Calu3 (cell line): ENCODE measurements around the gene UQCRC1. TPM values are rescaled to one million over a fixed set of nuclear protein-coding genes. Genes with fewer than 3 reads are reported as not detected.

Experiments
- BruUV-seq: library from RNA; stranded (reverse); fragments of 400-500 nt; replicated peaks from 2 replicates; lab custom pipeline; 2021; lab: Mats Ljungman, UMichigan
- CTCF ChIA-PET: fragments of 300-600 bp; sonication (Branson Sonifier 250); formaldehyde crosslinking; loops from one replicate; lab custom pipeline; 2022; ENCODE audit warnings: antibody characterized with exemption; lab: Charles Lee
- DNase-seq: peaks from one replicate; pipeline ENCODE4 v3.0.0; 2022
- H3K27ac Mint-ChIP-seq: one replicate; pipeline ENCODE4 v1.8.0; 2022; ENCODE audit warnings: mixed read lengths; ENCODE audit not compliant: unreplicated experiment
- H3K27me3 Mint-ChIP-seq: one replicate; pipeline ENCODE4 v1.8.0; 2022; ENCODE audit warnings: mixed read lengths; ENCODE audit not compliant: unreplicated experiment
- H3K36me3 Mint-ChIP-seq: one replicate; pipeline ENCODE4 v1.8.0; 2022; ENCODE audit warnings: mild to moderate bottlenecking, moderate library complexity, mixed read lengths; ENCODE audit not compliant: insufficient read depth, unreplicated experiment
- H3K4me1 Mint-ChIP-seq: one replicate; pipeline ENCODE4 v1.8.0; 2022; ENCODE audit warnings: mild to moderate bottlenecking, low read depth, mixed read lengths; ENCODE audit not compliant: unreplicated experiment
- H3K4me3 Mint-ChIP-seq: one replicate; pipeline ENCODE4 v1.8.0; 2022; ENCODE audit warnings: mild to moderate bottlenecking, low read depth, moderate library complexity, mixed read lengths; ENCODE audit not compliant: unreplicated experiment
- H3K9me3 Mint-ChIP-seq: one replicate; pipeline ENCODE4 v1.8.0; 2022; ENCODE audit warnings: low read depth, mixed read lengths; ENCODE audit not compliant: unreplicated experiment
- CTCF ChIP-seq: fragments of 200-600 bp; IDR thresholded peaks from one replicate; pipeline ENCODE4 v1.8.0; 2022; ENCODE audit warnings: antibody characterized with exemption; ENCODE audit not compliant: unreplicated experiment
- intact Hi-C: fragments of 100-400 bp; cut with micrococcal nuclease; formaldehyde crosslinking; loops from one replicate; pipeline ENCODE4 v1.10.0; 2022; ENCODE audit not compliant: unreplicated experiment
- total RNA-seq: library from RNA; stranded (reverse); gene quantifications from 2 replicates; pipeline ENCODE4 v1.2.3, GENCODE V29; 2022

Gene UQCRC1
- total RNA-seq, 1 experiment from 2014 or later, result 207 TPM

DNA sequence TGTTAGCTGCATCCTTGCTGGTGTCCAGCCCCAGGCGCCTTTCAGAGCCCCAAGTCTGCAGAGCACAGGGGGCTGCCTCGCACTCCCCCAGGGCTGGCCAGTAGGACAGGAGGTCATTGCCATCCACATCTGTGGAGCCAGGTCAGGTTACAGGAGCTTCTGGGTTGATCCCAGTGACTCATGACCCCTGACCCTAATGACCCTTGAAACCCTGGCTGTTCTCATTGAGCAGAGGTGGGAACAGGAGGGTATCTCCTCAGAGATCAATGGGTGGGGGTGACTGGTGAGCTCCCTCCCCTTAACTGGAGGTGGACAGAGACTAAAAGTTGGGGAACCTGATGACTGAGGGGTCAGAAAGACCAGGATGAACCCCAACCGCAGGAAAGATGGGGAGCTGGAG, 31.9 kb upstream of the UQCRC1 start:
- CTCF ChIA-PET, result no interaction called here
- no peak for TF ChIP-seq CTCF
- intact Hi-C loops, result no loop called here
- peaks cover 38% of the 10 kb centered on the region for H3K36me3 Mint-ChIP-seq
- no peak overlapping the region for H3K27ac Mint-ChIP-seq
- no peaks in the 10 kb centered on the region for H3K4me1 Mint-ChIP-seq
- BruUV-seq, result no TSS peak
- H3K27me3 Mint-ChIP-seq, result no peaks in the 10 kb centered on the region
- H3K4me3 Mint-ChIP-seq, result no peak overlapping the region
- DNase-seq, result no peak
- no peaks in the 10 kb centered on the region for H3K9me3 Mint-ChIP-seq

GRCh38 chr3:48639944-48640606, 30.6 kb upstream of the UQCRC1 start:
- no TSS peak for BruUV-seq
- CTCF ChIA-PET, result no interaction called here
- H3K36me3 Mint-ChIP-seq, result peaks cover 42% of the 10 kb centered on the region

GRCh38 chr3:48637305-48637704, 27.9 kb upstream of the UQCRC1 start:
- Mint-ChIP-seq H3K27ac (no peak overlapping the region), H3K4me1 (no peaks in the 10 kb centered on the region)

More at GRCh38 chr3:48639944-48640606, 30.6 kb upstream of the UQCRC1 start:
- Mint-ChIP-seq H3K4me3 (no peak overlapping the region), H3K4me1 (no peaks in the 10 kb centered on the region), H3K27ac (no peak overlapping the region), H3K9me3 (no peaks in the 10 kb centered on the region), H3K27me3 (no peaks in the 10 kb centered on the region)
- intact Hi-C loops, result no loop called here
- DNase-seq, result no peak
- TF ChIP-seq CTCF, result no peak

GRCh38 chr3:48636149-48636655, 26.8 kb upstream of the UQCRC1 start:
- Mint-ChIP-seq H3K27ac (no peak overlapping the region), H3K4me1 (no peaks in the 10 kb centered on the region)

More at GRCh38 chr3:48637305-48637704, 27.9 kb upstream of the UQCRC1 start:
- intact Hi-C loops, result no loop called here
- no TSS peak for BruUV-seq
- Mint-ChIP-seq H3K27me3 (no peaks in the 10 kb centered on the region), H3K4me3 (no peak overlapping the region), H3K36me3 (peaks cover 45% of the 10 kb centered on the region), H3K9me3 (no peaks in the 10 kb centered on the region)
- no peak for TF ChIP-seq CTCF
- DNase-seq, result no peak
- CTCF ChIA-PET, result no interaction called here

More at GRCh38 chr3:48636149-48636655, 26.8 kb upstream of the UQCRC1 start:
- TF ChIP-seq CTCF, result no peak
- Mint-ChIP-seq H3K36me3 (peaks cover 40% of the 10 kb centered on the region), H3K4me3 (peak overlapping the region; percentile 72), H3K9me3 (no peaks in the 10 kb centered on the region), H3K27me3 (no peaks in the 10 kb centered on the region)
- CTCF ChIA-PET, result interaction anchor here (1.3 to 1.9 kb wide), 3 partner anchors 50 to 163 kb away, joined by 4 to 7 read pairs (median 4); no protein-coding TSS in a partner anchor
- intact Hi-C loops, result no loop called here
- no peak for DNase-seq
- BruUV-seq, result no TSS peak
